ENCODE data around the gene FAM241A.
A peak's percentile ranks its signal among the peaks of the same experiment; 100 is the strongest.

The FAM241A gene

DNA sequence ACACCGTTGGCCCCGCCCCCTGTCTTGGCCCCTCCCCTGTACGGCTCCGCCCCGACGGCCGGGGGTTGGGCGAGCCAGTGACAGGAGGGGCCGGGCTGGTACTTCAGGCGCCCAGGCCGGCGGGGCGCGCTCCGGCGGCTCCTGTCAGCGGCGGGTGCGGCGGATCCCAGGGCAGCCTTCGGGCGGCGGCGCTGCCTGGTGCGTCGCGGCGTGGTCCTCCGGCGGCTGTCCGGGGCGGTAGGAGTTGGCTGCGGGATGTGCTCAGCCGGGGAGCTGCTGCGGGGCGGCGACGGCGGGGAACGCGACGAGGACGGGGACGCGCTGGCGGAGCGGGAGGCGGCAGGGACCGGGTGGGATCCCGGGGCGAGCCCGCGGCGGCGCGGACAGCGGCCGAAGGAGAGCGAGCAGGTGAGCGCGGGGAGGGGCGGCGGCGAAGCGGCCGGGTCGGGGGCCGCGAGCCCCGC lies at the start of gene FAM241A:
FAM241A (plus strand) TSS at position 129 of the 464 bp plus-strand sequence; CDS start at position 256, 127 bp downstream.
- peak; percentile 74 for DNase-seq (ENCODE audit: low read depth)
- TF ChIP-seq, protein P1, sequence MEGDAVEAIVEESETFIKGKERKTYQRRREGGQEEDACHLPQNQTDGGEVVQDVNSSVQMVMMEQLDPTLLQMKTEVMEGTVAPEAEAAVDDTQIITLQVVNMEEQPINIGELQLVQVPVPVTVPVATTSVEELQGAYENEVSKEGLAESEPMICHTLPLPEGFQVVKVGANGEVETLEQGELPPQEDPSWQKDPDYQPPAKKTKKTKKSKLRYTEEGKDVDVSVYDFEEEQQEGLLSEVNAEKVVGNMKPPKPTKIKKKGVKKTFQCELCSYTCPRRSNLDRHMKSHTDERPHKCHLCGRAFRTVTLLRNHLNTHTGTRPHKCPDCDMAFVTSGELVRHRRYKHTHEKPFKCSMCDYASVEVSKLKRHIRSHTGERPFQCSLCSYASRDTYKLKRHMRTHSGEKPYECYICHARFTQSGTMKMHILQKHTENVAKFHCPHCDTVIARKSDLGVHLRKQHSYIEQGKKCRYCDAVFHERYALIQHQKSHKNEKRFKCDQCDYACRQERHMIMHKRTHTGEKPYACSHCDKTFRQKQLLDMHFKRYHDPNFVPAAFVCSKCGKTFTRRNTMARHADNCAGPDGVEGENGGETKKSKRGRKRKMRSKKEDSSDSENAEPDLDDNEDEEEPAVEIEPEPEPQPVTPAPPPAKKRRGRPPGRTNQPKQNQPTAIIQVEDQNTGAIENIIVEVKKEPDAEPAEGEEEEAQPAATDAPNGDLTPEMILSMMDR (conservative IDR thresholded peaks at IDR 0.05; ENCODE audit: control insufficient read depth, insufficient read depth, low read depth, low read length): no peak

DNA sequence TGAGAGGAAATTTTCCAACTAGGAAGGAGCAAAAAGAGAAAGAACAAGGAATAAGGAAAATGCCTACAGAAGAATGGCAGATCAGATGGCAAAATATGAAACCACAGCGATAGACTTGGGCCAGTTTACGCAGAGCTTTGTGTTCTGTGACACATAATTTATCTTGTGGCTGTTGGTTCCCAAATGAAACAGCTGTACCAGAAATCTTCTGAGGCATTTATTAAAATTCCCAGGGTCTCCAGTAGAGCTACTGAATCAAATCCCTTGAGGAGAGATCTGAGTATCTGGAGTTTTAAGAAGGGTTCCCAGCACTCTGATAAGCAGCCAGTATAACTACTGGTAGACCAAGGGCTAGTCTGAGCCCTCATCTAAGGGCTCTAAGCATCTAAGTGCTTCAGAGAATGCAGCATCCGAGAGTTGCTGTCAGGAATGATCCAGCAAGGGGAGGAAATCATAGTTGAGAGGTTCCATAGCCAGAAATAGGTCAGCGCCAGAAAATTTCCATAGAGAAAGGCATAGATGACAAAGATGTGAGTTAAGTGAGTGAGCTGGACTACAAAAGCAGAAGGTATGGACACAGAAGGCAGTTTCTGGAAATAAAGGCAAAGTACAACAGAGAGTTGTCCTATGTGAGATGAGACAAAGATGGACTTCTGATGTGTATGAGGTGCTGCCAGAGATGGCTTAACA lies 46.3 kb upstream of the FAM241A start:
- no peak for DNase-seq (ENCODE audit: low read depth)
- TF ChIP-seq, protein P1 (conservative IDR thresholded peaks at IDR 0.05; ENCODE audit: control insufficient read depth, insufficient read depth, low read depth, low read length): no peak
- no peak overlapping the region for H3K4me3 ChIP-seq (ENCODE audit: control insufficient read depth, low read depth, low read length)

More for the DNA sequence above, at the start of gene FAM241A:
- H3K4me3 ChIP-seq (ENCODE audit: control insufficient read depth, low read depth, low read length): peak within 1 kb of the TSS; percentile 74

GRCh38 chr4:112099701-112100297 lies 45.5 kb upstream of the FAM241A start:
- TF ChIP-seq, protein P1 (conservative IDR thresholded peaks at IDR 0.05; ENCODE audit: control insufficient read depth, insufficient read depth, low read depth, low read length): peak; percentile 66
- peak; percentile 79 for DNase-seq (ENCODE audit: low read depth)
- H3K4me3 ChIP-seq (ENCODE audit: control insufficient read depth, low read depth, low read length): no peak overlapping the region

DNA sequence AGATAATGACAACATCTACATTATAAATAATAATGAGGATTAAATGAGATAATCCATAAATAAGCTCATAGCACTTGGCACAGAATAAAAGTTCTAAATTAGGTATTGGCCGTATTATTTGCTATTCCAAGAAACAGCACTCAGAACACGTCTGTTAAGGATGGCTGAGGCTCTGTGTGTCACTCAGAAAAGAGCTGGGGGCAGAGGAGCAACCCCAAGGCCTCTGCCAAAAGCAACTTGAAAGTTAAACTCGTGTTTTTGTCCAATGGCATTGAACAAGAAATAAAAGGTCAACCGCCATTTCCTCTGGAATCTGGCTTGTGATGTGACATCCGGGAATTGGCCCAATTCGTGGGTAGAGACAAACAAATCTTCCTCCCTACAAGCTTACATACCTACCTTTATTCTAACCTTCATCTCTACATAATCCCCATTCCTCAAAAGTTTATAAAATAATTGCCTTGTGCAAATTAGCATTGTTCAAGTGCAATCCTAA lies 42.3 kb upstream of the FAM241A start:
- TF ChIP-seq, protein P1 (conservative IDR thresholded peaks at IDR 0.05; ENCODE audit: control insufficient read depth, insufficient read depth, low read depth, low read length): no peak
- no peak for DNase-seq (ENCODE audit: low read depth)
- H3K4me3 ChIP-seq (ENCODE audit: control insufficient read depth, low read depth, low read length): no peak overlapping the region

- TF ChIP-seq, protein P1 (conservative IDR thresholded peaks at IDR 0.05; ENCODE audit: control insufficient read depth, insufficient read depth, low read depth, low read length): no peak
- DNase-seq (ENCODE audit: low read depth): no peak
- H3K4me3 ChIP-seq (ENCODE audit: control insufficient read depth, low read depth, low read length): no peak overlapping the region
Observed at GRCh38 chr4:112105201-112105969, 39.9 kb upstream of the FAM241A start.

DNA sequence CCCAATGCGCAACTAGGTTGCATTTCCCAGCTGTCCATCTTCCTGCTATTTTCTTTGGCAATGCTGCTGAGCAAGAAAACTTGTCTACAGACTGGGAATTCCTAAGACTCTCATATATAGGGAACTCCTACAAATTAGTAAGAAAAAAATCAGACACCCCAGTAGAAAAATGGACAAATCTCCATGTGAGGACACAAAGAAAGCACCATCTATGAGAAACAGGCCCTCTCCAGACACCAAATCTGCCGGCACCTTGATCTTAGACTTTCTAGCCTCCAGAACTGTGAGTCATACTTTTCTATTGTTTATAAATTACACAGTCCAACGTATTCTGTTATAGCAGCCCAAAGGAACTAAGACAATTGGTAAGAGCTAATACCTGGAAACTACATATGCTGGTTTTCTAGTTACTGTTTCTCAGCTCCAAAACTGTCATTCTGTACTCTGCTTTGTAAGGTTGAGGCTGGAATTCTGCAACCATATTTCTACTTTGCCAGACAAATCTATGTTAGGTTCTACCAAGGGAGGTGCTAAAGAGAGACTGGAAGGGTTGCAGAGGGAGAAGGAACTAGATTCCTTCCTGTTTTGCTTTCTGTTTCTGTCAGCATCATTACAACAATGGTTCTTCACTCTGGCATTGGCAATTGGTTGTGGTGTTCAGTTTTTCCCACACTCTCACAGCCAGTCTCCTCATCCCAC lies 35.7 kb upstream of the FAM241A start:
- TF ChIP-seq, protein P1 (conservative IDR thresholded peaks at IDR 0.05; ENCODE audit: control insufficient read depth, insufficient read depth, low read depth, low read length): no peak
- no peak overlapping the region for H3K4me3 ChIP-seq (ENCODE audit: control insufficient read depth, low read depth, low read length)
- DNase-seq (ENCODE audit: low read depth): peak; percentile 30

All from fibroblast of mammary gland (primary cell).